Stimulated activated CD4-positive, alpha-beta T cell treated with anti-CD3 and anti-CD28 coated beads, Interleukin-15, amount 100 ng/mL, for 24 hours (primary cell): Measurements from ENCODE around the gene GPR22.

Experiments used
- DNase-seq: peaks from one replicate; pipeline ENCODE4 v3.0.0-alpha.2; 2020

GPR22 gene

GRCh38 chr7:107469929-107470328, at the start of gene GPR22:
Gene GPR22 (plus strand): TSS chr7:107470057. CDS start chr7:107474061, 4,004 bp downstream.
- no peak for DNase-seq

GRCh38 chr7:107427462-107427861, 42.4 kb upstream of the GPR22 start:
- DNase-seq = no peak

- no peak for DNase-seq
Measured at GRCh38 chr7:107428642-107429041, 41.2 kb upstream of the GPR22 start.

- DNase-seq = no peak
Measured at GRCh38 chr7:107430057-107430456, 39.8 kb upstream of the GPR22 start.

GRCh38 chr7:107432261-107432660, 37.6 kb upstream of the GPR22 start:
- no peak for DNase-seq

GRCh38 chr7:107435749-107436148, 34.1 kb upstream of the GPR22 start:
- DNase-seq = no peak

GRCh38 chr7:107439025-107439424, 30.8 kb upstream of the GPR22 start:
- no peak for DNase-seq

- no peak for DNase-seq
Measured at GRCh38 chr7:107441581-107442422, 28.1 kb upstream of the GPR22 start.

- DNase-seq = no peak
Measured at GRCh38 chr7:107442678-107443077, 27.2 kb upstream of the GPR22 start.

GRCh38 chr7:107446531-107446930, 23.3 kb upstream of the GPR22 start:
- DNase-seq = peak; percentile 23

- no peak for DNase-seq
Measured at GRCh38 chr7:107446988-107447387, 22.9 kb upstream of the GPR22 start.

GRCh38 chr7:107450970-107451369, 18.9 kb upstream of the GPR22 start:
- DNase-seq = no peak

- DNase-seq = no peak
Measured at GRCh38 chr7:107453388-107453787, 16.5 kb upstream of the GPR22 start.

- DNase-seq = no peak
Measured at GRCh38 chr7:107461938-107462533, 7.8 kb upstream of the GPR22 start.

- DNase-seq = peak; percentile 35
Measured at GRCh38 chr7:107463139-107464078, 6.4 kb upstream of the GPR22 start.

- no peak for DNase-seq
Measured at GRCh38 chr7:107464666-107465226, 5.1 kb upstream of the GPR22 start.

GRCh38 chr7:107467972-107468371, 1.9 kb upstream of the GPR22 start:
- DNase-seq = no peak

- DNase-seq = no peak
Measured at GRCh38 chr7:107468824-107469223, 1.0 kb upstream of the GPR22 start.

GRCh38 chr7:107471292-107472070, 1.6 kb downstream of the GPR22 start:
- DNase-seq = no peak

- DNase-seq = no peak
Measured at GRCh38 chr7:107472116-107472515, 2.3 kb downstream of the GPR22 start.

GRCh38 chr7:107474104-107474521, 4.3 kb downstream of the GPR22 start:
- no peak for DNase-seq

GRCh38 chr7:107479303-107479702, 9.4 kb downstream of the GPR22 start:
- DNase-seq = no peak
